ENCODE measurements around the gene DCX. TPM values are rescaled to one million over a fixed set of nuclear protein-coding genes. Genes with fewer than 3 reads are reported as not detected.

Gene DCX
- total and polyA plus RNA-seq, 2 of the 4 experiments (the other 2 are of a cell fraction), result not detected

GRCh38 chrX:111372086-111372485 is 39.9 kb downstream of the DCX start:
- POLR2A ChIA-PET (ENCODE audit: unreplicated experiment), result no interaction called here

More at GRCh38 chrX:111372086-111372485, 39.9 kb downstream of the DCX start:
- no peak for TF ChIP-seq NFE2L2 (IDR thresholded peaks at IDR 0.05; ENCODE audit: low read depth, low read length)
- TF ChIP-seq RFX5 (IDR thresholded peaks at IDR 0.05; ENCODE audit: low read depth, low read length), result no peak
- TF ChIP-seq MAZ (IDR thresholded peaks at IDR 0.05; ENCODE audit: borderline replicate concordance, low read depth, low read length), result no peak
- no peak for TF ChIP-seq RCOR1 (IDR thresholded peaks at IDR 0.05; ENCODE audit: insufficient replicate concordance, low read length)
- no peak for TF ChIP-seq POLR2A (IDR thresholded peaks at IDR 0.05; ENCODE audit: low read depth, low read length)
- TF ChIP-seq CTCF (conservative IDR thresholded peaks at IDR 0.05; ENCODE audit: low read depth, low read length), result no peak
- no peak for TF ChIP-seq MXI1 (IDR thresholded peaks at IDR 0.05; ENCODE audit: borderline replicate concordance, low read depth, low read length)
- no peak for TF ChIP-seq SMC3 (IDR thresholded peaks at IDR 0.05; ENCODE audit: low read depth, low read length)
- no peak for TF ChIP-seq RAD21 (IDR thresholded peaks at IDR 0.05; ENCODE audit: low read length)
- no peak for TF ChIP-seq ELK1 (IDR thresholded peaks at IDR 0.05; ENCODE audit: borderline replicate concordance, low read depth, low read length)
- TF ChIP-seq CEBPB (IDR thresholded peaks at IDR 0.05; ENCODE audit: low read depth, low read length), result no peak
- no peak for TF ChIP-seq USF2 (IDR thresholded peaks at IDR 0.05; ENCODE audit: low read depth, low read length)
- no peak for TF ChIP-seq FOS (IDR thresholded peaks at IDR 0.05; ENCODE audit: low read depth, low read length)
- TF ChIP-seq MAFK (IDR thresholded peaks at IDR 0.05; ENCODE audit: low read depth, low read length), result no peak
- TF ChIP-seq CHD1 (IDR thresholded peaks at IDR 0.05; ENCODE audit: low read depth, low read length), result no peak
- TF ChIP-seq BHLHE40 (IDR thresholded peaks at IDR 0.05; ENCODE audit: low read depth, low read length), result no peak
- H3K4me3 ChIP-seq (ENCODE audit: insufficient read depth, low read depth, low read length), result no peak overlapping the region
- H3K27ac ChIP-seq (ENCODE audit: insufficient read depth, low read length), result no peak overlapping the region
- no peak overlapping the region for H2AK5ac ChIP-seq (ENCODE audit: low read depth, low read length)
- no peak overlapping the region for H3K56ac ChIP-seq (ENCODE audit: extremely low read depth, insufficient read depth, low read length)
- WGBS, 2 experiments (ENCODE audit: extremely low coverage in 2 of 2, insufficient read length in 1 of 2), result no CpG with 5 or more reads among the region's 5 CpGs
- no peak overlapping the region for H3K14ac ChIP-seq (replicated peaks; ENCODE audit: low read depth, low read length)
- dilution Hi-C loops (cut with HindIII; ENCODE audit: low sequenced_read_pairs, unreplicated experiment), result no loop called here
- no peak overlapping the region for H2AFZ ChIP-seq (replicated peaks; ENCODE audit: low read length, poor library complexity)
- in situ Hi-C loops (cut with MboI; ENCODE audit: low sequenced_read_pairs), result no loop called here
- no peak overlapping the region for H3K9ac ChIP-seq (ENCODE audit: low read depth, low read length)
- no peak overlapping the region for H4K8ac ChIP-seq (ENCODE audit: low read depth in 2 of 2, low read length in 2 of 2)
- no peak overlapping the region for H4K5ac ChIP-seq (ENCODE audit: low read depth, low read length)
- no peak overlapping the region for H3K23ac ChIP-seq (ENCODE audit: low read depth, low read length)
- H3K18ac ChIP-seq (ENCODE audit: low read depth, low read length), result no peak overlapping the region
- DNase-seq (no peak), ATAC-seq (ENCODE audit: low read depth) (no peak)
- no peak overlapping the region for H3K4me2 ChIP-seq (ENCODE audit: low read depth, low read length)
- no TSS peak for BruUV-seq (replicated peaks)
- H3K9me3 ChIP-seq (ENCODE audit: control insufficient read depth, insufficient read depth, low read length), result no peaks in the 10 kb centered on the region
- no peak overlapping the region for H2BK5ac ChIP-seq (ENCODE audit: low read depth, low read length, poor library complexity, severe bottlenecking)
- no peaks in the 10 kb centered on the region for H3K4me1 ChIP-seq (ENCODE audit: control insufficient read depth, insufficient read depth, low read length)
- CTCF ChIA-PET, result interaction anchor here (0.7 kb wide), 1 partner anchor 22 kb away, joined by 3 read pairs; no protein-coding TSS in a partner anchor
- peaks cover 2% of the 10 kb centered on the region for H3K27me3 ChIP-seq (ENCODE audit: control insufficient read depth, insufficient read depth, low read length)
- H3K9me1 ChIP-seq (ENCODE audit: insufficient read depth, low read length), result no peaks in the 10 kb centered on the region
- H4K91ac ChIP-seq (ENCODE audit: insufficient read depth, low read depth, low read length), result no peak overlapping the region
- no peak overlapping the region for H2BK15ac ChIP-seq (ENCODE audit: low read depth, low read length)
- intact Hi-C loops (cut with micrococcal nuclease), result no loop called here
- H4K20me1 ChIP-seq (ENCODE audit: insufficient read depth, low read length), result no peaks in the 10 kb centered on the region
- H2BK20ac ChIP-seq (ENCODE audit: low read depth, low read length), result no peak overlapping the region
- no peak overlapping the region for H3K4ac ChIP-seq (ENCODE audit: low read depth, low read length)
- H3K79me1 ChIP-seq (ENCODE audit: low read depth in 1 of 2, low read length in 2 of 2), result no peaks in the 10 kb centered on the region
- H2BK120ac ChIP-seq (ENCODE audit: low read depth, low read length), result no peak overlapping the region
- H3K36me3 ChIP-seq (ENCODE audit: control insufficient read depth, insufficient read depth, low read length), result no peaks in the 10 kb centered on the region
- no peak overlapping the region for H2AK9ac ChIP-seq (replicated peaks; ENCODE audit: low read depth, low read length, poor library complexity)

All from IMR-90 (cell line).